A549 treated with CpdA at 1 μM for 4 hours (cell line): ENCODE measurements around the gene ATP9A. TPM values are rescaled to one million over a fixed set of nuclear protein-coding genes. Genes with fewer than 3 reads are reported as not detected.

ENCODE experiments used
- total RNA-seq: library from RNA; stranded (reverse); fragments of 200-300 nt; extraction: Qiagen RNA extraction; gene quantifications from 5 replicates; pipeline ENCODE4 v1.2.3, GENCODE V29; 2022; ENCODE audit warnings: low read depth

ATP9A gene, protein sequence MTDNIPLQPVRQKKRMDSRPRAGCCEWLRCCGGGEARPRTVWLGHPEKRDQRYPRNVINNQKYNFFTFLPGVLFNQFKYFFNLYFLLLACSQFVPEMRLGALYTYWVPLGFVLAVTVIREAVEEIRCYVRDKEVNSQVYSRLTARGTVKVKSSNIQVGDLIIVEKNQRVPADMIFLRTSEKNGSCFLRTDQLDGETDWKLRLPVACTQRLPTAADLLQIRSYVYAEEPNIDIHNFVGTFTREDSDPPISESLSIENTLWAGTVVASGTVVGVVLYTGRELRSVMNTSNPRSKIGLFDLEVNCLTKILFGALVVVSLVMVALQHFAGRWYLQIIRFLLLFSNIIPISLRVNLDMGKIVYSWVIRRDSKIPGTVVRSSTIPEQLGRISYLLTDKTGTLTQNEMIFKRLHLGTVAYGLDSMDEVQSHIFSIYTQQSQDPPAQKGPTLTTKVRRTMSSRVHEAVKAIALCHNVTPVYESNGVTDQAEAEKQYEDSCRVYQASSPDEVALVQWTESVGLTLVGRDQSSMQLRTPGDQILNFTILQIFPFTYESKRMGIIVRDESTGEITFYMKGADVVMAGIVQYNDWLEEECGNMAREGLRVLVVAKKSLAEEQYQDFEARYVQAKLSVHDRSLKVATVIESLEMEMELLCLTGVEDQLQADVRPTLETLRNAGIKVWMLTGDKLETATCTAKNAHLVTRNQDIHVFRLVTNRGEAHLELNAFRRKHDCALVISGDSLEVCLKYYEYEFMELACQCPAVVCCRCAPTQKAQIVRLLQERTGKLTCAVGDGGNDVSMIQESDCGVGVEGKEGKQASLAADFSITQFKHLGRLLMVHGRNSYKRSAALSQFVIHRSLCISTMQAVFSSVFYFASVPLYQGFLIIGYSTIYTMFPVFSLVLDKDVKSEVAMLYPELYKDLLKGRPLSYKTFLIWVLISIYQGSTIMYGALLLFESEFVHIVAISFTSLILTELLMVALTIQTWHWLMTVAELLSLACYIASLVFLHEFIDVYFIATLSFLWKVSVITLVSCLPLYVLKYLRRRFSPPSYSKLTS
- total RNA-seq, result 10.7 to 16.2 TPM (median 13.6 TPM) in 5 replicates

DNA sequence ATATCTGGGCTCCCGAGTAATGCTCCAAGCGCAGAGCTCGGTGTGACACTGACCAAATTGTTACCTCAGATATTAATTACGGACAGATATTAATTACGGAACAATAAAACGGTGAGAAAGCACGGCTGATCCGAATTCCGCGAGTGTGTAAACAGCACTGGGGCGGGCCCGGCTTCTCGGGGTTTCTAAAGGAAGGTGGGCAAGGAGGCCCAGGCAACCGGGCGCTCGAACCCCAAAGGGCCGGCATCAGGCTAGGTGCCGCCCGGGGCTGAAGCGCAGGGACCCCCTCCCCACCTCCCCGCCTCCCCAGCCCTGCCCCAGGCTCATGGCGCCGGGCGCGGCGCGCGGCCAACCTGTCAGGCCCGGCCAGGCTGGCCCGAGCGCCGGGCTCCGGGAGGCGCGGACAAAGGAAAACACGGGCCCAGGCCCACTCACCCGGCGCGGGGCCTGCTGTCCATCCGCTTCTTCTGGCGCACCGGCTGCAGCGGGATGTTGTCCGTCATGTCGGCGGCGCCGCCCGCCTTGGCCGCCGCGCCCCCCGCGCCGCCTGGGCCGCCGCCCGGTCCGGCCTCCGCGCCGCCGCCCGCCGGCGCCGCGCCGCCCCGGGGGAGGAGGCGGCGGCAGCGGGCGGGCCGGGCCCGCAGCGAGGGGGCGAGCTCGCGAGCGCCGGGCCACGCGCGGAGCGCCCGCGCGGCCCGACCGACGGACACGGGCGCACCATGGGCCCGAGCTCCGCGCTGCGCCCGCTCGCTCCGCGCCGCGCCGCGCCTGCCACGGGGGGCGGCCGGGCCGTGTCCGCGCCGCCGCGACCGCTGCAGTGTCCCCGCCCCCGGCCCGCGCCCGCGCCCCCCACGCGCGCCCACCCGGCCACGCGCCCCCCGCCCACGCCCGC lies at the start of gene ATP9A:
TSS of gene ATP9A (minus strand) at position 524 of the 892 bp plus-strand sequence. CDS start at position 503, 21 bp downstream.

DNA sequence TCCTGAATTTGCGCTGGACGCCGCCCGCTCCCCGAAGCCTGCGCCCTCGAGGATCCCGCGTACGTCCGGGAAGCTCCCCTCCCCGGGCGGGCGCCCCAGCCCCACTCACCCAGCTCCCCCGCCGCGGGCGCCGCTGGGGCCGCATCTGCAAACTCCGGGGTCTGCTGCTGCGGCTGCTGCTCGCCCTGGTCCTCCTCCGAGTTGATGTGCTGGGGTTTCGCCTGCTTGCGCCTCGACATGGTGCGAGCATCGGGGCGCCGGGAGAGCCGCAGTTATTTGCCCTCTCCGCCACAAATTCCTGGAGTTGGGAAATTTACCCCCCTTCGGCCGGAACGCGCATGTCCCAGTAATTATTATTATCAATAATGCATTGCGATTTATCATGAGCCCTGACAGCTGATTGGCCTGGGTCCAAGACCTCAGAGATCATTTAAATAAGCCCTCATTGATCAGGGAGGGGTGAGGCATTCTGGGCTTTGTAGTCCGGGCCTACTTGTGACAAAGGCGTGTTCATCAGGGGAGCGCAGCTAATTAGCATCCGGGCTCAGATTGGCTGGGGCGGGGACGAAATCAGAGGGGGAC lies 34.1 kb upstream of the ATP9A start, which contains the start of gene SALL4:
TSS of gene SALL4 (minus strand) at position 352 of the 582 bp plus-strand sequence. CDS start at position 239, 113 bp downstream.

Other genes with a start within 250 kb of the ATP9A start
- 6.4 to 8.7 TPM (median 7.7 TPM) in 5 replicates for gene NFATC2, start 225.7 kb downstream of the ATP9A start, total RNA-seq
- gene SALL4, start 34.1 kb upstream of the ATP9A start, total RNA-seq, result 1.3 to 2.3 TPM (median 1.8 TPM) in 5 replicates